DLD1 (cell line): ENCODE data around the gene GNAO1.
"Not testable (repeated sequence)": the region's sequence is repeated elsewhere in the genome, so short reads cannot be mapped to it uniquely, and the experiment has no call there.

Experiments used
- in situ Hi-C: cut with HindIII; loops from 2 replicates; pipeline ENCODE4 v1.10.0; 2017; ENCODE audit warnings: low sequenced_read_pairs

GNAO1 gene

GRCh38 chr16:56379044-56379443, 187.8 kb downstream of the GNAO1 start:
- in situ Hi-C loops = not testable (repeated sequence)

- in situ Hi-C loops = not testable (repeated sequence)
Observed at GRCh38 chr16:56380778-56381485, 189.6 kb downstream of the GNAO1 start.

DNA sequence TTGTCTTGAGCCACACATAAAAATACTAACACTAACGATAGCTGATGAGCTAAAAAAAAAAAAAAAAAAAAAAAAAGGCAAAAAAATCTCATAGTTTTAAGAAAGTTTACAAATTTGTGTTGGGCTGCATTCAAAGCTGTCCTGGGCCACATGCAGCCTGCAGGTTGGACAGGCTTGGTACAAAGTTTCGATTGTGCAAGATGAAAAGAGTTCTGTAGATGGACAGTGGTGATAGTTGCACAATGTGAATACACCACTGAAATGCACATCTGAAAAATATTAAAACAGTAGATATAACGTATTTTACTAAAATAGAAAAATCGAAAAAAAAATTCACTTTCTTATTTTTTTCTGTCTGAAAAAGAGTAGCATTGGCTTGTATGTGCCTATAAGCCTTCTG, 191.2 kb downstream of the GNAO1 start:
- in situ Hi-C loops = no loop called here

- in situ Hi-C loops = no loop called here
Observed at GRCh38 chr16:56382901-56383355, 191.6 kb downstream of the GNAO1 start.

DNA sequence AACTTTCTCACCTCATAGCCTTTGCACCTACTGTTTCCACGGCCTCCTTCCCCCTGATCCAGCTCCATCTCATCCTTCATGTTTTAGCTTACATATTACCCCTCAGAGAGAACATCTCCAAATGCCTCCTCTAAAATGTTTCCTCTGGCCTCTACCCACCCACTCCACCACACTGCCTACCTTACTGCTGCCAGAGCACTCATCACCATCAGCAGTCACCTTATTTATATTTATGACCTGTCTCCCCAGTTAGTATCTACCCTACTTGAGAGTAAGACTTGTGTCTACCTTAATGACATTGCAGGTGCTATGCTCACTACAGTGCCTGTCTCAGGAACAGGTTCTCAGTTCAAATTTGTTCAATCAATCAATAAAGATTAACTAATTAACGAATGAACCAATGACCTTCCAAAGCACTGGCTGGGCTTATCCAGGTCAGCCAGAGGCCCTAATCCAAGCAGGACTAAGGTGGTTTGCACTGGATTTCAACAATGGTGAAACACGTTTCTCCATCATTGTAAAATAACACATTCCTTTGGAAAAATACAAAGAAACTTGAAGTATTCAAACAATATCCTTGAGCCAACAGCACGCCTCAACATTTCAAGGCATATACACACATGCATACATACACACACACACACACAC, 192.9 kb downstream of the GNAO1 start:
- in situ Hi-C loops = no loop called here

DNA sequence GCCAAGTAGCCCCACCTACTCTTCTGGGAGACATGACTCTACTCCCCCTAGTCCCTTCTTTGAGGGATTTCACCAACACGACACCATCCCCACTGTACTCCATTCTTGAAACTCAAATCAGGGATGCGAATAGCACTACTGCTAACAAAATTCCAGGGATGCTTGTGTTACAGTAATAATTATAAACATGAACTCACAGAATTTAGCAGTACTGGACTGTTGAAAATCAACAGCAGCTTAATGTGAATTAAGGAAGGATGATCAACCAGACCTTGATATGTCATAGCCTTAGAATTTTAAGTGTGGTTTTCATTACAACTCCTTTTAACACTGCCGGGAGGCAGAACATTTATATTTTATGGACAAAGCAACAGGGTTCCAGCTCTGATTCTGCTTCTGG, 196.1 kb downstream of the GNAO1 start:
- in situ Hi-C loops = no loop called here

GRCh38 chr16:56388209-56388608, 196.9 kb downstream of the GNAO1 start:
- in situ Hi-C loops = no loop called here

GRCh38 chr16:56389554-56389953, 198.3 kb downstream of the GNAO1 start:
- in situ Hi-C loops = no loop called here

GRCh38 chr16:56396724-56397123, 205.4 kb downstream of the GNAO1 start:
- in situ Hi-C loops = not testable (repeated sequence)

DNA sequence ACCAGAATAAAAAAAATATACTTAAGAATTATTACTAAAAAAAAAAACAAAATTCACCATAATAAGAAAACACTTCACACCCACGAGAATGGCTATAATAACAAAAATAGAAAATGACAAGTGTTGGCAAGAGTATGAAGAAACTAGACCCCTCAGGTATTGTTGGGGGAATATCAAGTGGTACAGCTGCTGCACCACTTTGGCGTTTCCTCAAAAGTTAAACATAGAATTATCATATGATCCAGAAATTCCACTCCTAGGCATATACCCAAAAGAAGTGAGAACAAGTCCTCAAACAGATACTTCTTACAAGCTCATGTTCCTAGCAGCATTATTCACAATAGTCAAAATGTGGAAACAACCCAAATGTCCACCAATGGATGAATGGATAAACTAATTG, 207.8 kb downstream of the GNAO1 start:
- in situ Hi-C loops = no loop called here

- in situ Hi-C loops = no loop called here
Observed at GRCh38 chr16:56399486-56399885, 208.2 kb downstream of the GNAO1 start.

- in situ Hi-C loops = no loop called here
Observed at GRCh38 chr16:56400458-56400857, 209.2 kb downstream of the GNAO1 start.

DNA sequence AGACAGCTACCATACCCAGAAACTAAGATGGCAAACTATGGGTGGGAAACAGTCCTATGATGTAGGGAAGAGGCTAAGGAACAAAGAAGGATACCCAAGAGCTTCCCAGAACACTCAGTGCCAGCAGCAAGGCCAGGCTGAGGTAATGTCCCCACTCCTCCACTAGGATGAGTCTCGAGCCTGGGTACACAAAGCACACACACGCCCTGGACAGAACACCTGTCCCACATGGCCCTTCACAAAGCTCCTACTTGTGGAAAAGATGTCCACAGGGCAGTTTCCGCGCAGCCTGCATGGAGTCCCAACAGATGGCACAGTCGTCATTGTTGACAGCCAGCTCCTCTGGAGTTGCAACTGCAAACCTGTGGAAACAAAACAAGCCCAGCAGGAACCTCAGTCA, 210.2 kb downstream of the GNAO1 start:
- in situ Hi-C loops = no loop called here

GRCh38 chr16:56405977-56406672, 214.8 kb downstream of the GNAO1 start:
- in situ Hi-C loops = no loop called here
